Measurements from ENCODE around the gene SRP68.

Gene SRP68

DNA sequence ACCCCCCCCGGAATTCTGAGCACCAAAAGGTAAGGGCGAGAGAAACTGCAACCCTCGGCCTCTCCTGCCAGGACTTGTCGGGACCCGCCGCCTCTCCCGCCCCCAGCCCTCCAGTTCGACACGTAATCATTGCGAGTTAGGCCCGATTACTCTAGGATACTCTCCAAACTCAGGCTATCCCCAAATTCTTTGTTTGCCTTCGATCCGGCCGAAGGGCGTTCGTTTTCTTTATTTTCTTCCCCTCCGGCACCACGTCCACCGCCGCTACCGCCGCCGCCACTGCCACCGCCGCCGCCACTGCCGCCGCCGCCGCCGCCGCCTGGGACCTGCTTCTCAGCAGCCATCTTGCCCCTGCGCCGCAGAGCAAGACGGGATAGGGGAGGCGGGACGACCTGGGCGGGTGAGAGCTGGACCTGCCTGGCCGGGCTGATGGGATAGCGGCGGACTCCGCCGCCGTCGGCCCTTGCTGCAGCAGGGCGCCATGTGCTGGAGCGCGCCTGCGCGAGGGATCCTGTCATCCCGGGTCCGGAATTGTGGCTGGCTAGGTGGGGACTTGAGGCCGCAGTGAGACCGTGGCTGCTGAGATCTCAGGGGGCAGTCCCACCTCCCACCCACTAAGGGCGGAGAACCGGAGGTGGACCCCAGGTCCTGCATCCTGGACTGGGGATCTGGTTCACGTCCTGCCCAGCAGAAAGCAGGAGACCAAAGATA is at the start of gene SRP68:
Gene SRP68 (minus strand): TSS at position 370 of the 711 bp plus-strand sequence. CDS start 26 bp downstream, at position 344.
- DNase-seq, result peak; percentile 85

DNA sequence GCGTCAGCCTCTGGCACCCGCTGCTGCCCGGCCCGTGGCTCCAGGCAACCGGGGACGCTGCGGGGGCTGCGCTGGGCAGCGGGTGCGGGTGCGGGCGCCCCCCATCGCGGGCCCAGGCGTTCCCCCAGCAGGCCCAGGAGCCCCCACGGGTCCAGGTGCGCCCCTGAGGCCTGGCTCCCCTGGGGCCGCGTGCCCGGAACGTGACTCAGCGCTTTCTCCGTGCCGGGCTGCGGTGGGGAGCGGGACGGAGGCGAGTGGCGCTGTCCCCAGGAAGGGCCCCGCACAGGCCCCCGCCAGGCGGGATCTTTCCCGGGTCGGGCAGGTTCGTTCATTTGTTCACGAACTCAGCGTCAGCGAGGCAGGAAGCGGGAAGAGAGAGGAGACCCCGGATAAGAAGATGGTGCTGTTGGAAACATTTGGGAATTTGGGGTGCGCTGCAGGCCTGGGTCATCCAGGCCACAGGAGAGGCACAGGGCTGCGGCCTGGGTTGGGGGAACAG is 49.7 kb upstream of the SRP68 start:
- no peak for DNase-seq

DNA sequence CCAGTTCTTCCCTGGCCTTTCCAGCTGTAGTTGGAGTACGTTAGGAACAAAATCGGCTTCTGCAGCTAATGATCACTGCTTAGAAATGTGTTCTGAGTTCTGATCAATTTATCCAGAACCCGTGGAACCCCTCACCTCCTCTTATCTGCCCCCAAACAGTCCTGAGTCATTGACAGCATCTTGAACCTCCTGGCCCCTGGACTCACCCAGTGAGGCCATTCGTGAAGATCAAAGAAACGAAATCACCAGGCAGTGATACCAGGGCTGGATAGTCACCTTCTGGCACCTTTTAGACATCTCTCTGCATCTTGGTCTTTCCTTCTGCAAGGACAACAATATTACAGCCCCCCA is 48.3 kb upstream of the SRP68 start:
- DNase-seq, result no peak

DNA sequence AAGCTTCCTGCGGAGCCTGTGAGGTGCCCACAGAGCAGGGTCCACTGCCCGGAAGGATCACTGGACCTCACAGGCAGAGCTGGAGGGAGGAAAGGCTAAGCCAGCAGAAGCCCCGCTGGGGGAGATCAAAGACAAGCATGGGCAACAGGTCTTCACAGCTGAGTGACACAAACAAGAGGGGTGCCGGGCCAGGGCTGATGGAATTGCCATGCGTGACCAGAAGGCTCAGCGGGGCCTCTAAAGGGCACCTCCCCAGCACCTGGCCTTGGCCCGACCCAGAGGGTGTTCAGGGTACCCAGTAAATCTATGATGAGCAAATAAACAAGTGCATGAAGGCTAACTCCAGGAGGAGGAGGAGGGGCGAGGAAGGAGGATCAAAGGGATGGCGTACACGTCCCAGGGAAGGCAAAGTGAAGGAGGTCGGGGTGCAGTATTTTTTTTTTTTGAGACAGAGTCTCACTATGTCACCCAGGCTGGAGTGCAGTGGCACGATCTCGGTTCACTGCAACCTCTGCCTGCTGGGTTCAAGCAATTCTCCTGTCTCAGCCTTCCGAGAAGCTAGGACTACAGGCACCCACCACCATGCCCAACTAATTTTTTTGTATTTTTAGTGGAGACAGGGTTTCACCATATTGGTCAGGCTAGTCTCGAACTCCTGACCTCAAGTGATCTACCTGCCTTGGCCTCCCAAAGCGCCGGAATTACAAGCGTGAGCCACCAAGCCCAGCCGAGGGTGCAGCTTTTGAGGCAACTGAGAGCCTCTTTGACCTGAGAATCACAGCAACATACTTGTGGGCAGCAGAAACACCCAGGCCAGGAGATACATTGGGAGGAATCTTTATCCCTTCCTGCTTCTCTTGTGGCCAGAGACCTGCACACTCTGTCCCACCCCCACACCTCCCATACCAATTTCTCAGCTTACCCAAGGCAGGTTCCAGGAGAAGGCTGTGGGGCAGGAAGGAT is 47.4 kb upstream of the SRP68 start:
- DNase-seq, result no peak

DNA sequence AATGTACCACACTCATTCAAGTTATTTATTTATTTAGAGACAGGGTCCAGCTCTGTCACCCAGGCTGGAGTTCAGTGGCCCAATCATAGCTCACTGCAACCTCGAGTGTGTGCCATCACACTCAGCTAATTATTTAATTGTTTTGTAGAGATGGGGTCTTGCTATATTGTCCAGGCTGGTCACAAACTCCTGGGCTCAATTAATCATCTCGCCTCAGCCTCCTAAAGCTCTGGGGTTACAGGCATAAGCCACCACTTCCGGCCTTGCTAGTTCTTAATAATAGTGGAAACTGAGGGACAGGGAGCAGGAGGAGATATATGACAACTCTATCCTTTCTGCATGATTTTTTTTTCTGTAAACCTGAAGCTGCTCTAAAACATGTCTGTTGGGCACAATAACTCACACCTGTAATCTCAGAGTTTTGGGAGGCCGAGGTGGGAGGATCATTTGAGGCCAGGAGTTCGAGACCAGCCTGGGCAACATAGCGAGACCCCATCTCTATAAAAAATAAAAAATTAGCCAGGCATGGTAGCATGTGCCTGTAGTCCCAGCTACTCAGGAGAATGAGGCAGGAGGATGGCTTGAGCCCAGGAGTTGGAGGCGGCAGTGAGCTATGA is 42.9 kb upstream of the SRP68 start:
- DNase-seq, result no peak

DNA sequence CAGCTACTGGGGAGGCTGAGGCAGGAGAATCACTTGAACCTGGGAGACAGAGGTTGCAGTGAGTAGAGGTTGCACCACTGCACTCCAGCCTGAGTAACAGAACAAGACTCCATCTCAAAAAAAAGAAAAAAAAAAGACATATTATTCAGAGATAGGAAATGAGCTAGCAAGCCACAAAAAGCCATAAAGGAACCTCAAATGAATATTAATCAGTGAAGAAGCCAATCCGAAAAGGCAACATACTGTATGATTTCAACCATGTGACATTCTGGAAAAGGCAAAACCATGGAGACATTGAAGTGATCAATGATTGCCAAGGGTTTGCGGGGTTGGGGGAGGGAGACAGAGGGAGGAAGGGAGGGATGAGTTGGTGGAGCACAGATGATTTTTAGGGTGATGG is 39.6 kb upstream of the SRP68 start:
- no peak for DNase-seq

DNA sequence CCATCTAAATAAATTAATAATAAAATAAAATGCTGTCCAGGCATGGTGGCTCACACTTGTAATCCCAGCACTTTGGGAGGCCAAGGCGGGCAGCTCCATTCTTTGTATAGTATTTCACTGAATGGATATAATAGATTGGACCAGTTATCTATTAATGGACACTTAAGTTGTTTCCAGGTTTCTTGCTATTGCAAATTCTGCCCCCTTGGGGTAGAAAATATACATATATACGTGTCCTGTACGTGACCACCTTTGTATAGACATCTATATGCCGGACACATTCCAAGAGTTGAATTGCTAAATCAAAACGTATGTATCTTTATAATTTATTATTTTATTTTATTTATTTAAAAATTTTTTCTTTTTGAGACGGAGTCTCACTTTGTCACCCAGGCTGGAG is 35.2 kb upstream of the SRP68 start:
- no peak for DNase-seq

DNA sequence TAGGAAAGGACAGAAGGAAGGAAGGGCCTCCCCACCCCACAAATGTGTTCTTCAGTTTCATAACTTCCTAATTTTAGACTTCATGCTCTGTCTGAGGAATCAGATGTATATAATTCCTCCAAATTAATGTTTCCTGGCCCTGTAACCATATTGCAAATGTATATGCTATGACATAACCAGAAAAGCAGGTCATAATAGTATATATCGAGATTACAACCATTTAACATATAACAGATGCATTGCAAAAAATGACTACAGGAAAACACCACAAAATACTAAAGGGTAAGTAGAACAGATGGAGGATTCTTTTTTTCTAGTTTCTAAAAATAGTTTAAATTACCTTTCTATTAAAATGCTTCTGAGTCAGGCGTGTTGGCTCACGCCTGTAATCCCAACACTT is 34.4 kb upstream of the SRP68 start:
- DNase-seq, result peak; percentile 29

DNA sequence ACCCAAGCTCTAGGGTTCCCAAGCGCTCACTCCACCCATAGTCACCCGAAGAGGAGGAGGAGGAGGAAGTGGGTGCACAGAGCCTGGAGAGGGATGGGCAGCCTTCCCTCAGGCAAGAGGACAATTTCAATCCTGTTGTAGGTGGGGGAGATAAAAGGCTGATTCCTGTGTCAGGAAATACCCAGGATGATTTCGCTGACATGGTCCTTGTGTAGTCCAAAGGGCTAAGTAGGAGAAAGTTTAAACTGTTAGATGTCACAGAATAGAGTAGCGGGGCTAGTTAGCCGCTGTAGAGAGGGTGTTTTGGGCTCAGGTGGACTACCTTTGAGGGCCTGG is 32.5 kb upstream of the SRP68 start:
- no peak for DNase-seq

DNA sequence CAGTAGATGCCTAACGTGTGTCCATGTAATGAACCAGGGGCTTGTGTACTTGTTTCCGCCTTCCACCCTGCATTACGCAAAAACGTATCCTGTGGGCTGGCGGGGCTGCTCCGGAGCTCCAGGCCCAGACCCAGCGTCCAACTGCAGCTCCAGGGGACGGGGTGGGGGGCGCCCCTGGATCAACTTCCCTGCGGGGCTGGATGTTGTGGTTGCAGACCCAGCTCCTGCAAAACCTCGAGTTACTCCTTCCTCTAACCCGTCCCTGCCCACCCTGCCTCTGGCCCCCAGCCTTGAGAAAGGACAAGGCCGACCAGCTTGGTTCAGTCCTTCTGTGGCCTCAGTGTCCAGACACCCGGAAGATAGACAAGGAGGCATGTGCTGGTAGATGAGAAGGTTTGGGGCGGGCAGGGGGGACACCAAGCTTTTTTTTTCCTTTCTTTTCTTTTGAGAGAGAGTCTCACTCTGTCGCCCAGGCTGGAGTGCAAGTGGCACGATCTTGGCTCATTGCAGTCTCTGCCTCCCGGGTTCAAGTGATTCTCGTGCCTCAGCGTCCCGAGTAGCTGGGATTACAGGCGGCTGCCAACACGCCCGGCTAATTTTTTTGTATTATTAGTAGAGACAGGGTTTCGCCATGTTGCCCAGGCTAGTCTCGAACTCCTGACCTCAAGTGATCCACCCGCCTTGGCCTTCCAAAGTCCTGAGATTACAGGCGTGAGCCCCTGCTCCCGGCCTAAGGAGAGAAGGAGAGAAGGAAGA is 32.0 kb upstream of the SRP68 start:
- no peak for DNase-seq

DNA sequence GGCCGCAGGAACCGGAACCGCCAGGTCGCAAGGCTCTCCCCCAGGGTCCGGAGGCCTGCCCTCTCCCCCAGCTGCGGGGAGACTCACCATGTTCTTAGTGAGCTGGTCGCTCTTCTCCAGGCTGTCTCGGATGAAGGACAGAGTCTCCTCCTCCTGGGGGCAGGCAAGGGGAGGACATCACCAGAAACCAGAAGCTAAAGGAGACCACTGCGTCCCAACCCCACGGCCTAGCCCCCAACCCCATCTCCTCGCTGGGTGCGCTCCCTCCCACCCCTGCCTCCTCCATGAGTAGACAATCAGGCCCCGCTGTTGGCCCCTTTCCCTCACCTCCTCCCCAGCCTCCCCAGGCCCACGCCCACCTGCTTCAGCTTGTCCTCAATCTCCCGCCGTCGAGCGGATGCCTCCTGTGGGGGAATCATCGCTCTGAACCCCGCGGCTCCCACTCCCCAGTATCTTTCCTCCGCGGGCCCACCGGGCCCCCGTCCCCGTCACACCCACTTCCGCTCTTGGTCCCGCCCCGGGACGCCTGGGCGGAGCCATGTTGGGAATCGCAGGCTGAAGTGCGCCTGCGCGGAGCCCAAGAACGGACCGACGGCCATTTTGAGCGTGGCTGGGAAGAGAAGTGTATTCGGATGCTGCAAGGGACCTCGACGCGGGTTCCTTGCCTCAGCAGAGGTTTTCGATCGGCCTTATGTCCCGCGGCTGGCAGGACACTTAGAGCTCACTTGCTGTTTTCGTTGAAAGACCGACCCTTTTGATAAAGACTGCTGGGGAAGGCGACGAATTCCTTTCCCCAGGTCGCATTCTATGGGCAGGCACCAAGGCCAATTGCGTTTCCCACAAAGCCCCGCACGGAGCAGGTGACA is 31.2 kb upstream of the SRP68 start, which contains the start of gene EXOC7:
Gene EXOC7 (minus strand): TSS at position 514 of the 866 bp plus-strand sequence. CDS start 95 bp downstream, at position 419.
- peak; percentile 91 for DNase-seq

DNA sequence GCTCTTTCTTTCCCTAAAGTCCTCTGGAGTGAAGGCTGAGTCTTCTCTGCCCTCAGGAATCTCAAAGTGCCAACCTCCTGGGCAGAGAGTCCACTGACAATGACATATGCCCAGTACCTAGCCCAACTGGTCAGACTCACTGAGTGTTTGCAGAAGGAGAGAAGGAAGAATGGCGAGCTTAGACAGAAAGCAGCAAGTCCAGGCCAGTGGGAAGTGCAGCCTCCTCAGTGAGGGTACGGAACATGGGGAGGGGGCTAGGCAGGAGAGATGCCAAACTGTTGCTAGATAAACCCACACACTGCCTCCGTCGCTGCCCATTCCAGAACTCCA is 30.6 kb upstream of the SRP68 start:
- no peak for DNase-seq

DNA sequence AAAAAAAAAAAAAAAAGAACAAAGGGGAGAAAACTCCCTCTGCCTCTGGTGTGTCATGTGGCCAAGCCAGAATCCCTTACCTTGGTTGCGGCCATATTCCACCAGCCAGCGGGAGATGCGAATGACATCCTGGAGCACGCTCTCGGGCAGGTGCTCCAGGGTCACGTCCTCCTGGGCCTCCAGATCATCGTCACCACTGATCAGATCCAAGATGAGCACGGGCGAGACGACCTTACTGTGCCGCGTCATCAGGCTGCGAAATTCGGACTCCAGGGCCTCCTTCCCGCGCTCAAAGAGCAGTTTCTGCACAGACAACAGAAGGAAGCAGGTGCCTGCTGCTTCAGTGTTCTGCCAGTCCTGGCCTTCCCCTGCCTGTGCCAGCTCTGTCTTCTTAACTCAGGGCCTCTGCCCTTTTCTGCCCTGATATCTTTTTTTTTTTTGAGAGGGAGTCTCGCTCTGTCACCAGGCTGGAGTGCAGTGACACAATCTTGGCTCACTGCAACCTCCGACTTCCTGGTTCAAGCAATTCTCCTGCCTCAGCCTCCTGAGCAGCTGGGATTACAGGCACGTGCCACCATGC is 25.5 kb upstream of the SRP68 start:
- no peak for DNase-seq

DNA sequence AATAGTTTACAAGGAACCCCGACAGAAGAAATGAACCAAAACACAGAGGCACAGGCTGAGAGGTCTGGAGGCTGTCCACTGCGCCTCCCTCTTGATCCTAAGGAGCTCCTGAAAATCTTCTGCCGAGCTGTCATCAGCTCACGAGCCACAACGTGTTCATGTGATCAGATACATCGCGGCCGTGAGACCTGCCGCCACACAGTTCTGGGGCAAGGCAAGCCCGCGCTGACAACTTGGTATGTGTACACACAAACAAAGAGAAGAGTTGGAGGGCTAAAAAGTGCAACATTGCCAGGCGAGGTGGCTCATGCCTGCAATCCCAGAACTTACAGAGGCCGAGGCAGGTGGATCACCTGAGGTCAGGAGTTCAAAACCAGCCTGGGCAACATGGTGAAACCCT is 23.6 kb upstream of the SRP68 start:
- DNase-seq, result no peak

DNA sequence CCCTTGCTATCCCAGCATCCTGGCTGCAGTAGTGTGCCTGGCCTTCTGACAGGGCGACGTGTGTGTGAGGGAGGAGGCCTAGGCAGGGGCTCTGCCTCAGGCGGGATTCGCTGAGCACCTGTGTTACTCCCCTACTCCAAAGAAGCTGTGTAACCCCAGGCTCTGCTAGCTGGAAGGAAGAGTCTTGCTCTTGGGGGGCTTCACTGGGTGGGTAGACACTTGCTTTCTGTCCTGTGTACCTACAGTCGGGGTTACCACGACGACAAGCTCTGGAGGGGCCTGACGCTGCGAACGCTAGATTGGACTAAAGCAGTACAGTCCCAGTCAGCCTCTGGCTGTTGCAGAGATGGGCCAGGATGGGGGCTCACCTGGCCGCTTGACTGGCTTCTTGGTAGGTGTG is 21.7 kb upstream of the SRP68 start:
- DNase-seq, result no peak

DNA sequence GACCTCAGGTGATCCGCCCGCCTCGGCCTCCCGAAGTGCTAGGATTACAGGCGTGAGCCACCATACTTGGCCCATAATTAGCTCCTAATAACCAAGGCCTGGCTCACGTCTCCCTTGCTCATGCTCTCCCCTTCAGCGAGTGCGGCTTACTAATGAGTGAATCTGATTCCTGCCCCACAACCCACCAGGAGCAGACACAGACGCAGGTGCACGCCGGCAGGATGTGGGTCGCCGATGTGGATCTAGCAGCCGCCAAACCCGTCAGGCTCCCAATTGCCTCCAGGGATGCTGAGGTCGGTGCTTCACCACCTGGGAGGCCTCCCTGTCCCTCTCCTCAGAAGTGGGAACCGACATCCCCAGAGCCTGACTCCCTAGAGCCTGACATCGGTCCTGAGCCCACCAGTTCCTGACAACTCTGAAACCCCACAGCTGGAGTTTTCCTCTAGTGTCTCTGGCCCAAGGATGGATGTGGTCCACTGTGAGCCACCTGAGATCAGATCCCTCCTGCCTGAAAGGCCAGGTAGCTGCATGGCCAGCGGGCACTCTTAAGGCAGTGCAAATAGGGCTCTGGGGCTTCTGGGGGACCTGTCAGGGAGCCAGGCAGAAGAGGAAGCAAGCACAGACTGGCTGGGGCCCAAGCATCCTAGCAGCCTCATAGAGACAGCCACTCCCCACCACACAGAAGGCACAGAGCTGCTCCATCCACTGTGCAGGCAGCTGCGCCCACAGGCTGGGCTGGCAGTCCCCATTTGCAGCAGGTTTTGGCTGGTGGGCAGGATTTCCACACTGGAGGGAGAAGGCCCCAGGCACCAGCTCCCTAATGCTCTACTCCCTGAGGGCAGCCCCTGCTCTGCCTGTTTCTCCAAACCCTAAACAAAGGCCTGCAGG is 20.5 kb upstream of the SRP68 start:
- no peak for DNase-seq

DNA sequence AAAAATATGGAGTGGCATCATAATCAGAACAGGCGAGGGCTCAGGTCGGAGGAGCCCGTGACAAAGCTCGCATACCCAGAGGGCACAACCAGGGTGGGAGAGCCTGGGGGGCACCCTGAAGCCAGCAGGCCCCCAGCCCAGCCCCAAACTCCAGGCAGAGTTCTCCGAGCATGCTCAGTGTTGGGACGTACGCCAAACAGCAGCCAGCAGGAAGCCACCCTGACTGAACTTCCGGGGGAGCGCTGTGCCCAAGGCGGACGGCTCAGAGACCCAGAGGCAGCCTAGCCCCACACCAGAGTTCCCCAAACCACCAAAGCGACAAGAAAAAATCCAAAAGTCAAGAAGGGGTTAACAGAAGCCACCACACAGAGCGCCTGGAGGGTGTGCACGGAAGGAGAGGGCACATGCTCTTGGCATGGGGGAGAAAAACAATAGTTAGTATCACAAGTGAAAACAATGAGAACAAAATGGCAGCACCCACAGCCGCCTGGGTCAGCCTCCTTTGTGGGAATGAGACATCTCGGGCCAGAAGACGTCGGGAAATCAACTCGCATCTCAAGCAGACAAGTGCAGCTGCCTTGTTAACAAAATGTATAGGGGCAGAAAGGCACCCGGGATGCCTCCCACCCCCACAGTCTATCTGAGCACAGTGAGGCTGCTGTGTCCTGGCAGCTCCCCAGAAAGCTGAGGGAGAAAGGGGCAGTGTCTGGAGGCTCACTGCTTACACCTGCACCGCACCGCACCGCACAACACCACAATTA is 19.4 kb upstream of the SRP68 start:
- no peak for DNase-seq

DNA sequence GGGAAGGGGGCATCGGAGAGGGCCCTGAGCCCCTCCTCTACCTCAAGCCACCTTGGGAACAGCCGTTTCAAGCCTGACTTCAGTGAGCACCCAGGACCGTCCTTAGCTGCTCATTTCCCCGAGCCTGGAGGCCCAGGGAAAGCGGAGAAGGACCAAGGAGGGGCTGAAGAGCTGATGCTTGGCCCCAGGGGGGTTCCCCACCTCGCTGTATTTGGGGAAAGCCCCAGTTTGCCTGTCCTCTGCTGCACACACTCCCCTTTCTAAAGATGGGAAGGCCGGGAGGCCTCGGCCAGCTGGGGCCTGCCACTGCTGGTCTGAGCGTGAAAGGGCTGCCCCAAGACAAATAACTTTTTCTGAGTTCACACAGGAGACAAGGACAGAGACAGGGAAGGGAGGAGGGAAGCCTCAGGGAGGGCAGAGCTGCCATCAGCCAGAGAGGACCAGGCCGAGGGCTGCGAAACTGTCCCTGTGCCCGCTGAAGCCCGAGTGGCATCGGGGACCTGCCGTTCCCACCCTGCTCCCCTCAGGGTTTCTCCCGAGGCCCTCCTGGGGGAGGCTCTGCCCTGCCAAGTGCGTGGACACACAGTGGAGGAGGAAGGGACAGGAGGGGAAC is 18.3 kb upstream of the SRP68 start:
- no peak for DNase-seq
